ENCODE measurements around the gene ZNF507.

ZNF507 gene

DNA sequence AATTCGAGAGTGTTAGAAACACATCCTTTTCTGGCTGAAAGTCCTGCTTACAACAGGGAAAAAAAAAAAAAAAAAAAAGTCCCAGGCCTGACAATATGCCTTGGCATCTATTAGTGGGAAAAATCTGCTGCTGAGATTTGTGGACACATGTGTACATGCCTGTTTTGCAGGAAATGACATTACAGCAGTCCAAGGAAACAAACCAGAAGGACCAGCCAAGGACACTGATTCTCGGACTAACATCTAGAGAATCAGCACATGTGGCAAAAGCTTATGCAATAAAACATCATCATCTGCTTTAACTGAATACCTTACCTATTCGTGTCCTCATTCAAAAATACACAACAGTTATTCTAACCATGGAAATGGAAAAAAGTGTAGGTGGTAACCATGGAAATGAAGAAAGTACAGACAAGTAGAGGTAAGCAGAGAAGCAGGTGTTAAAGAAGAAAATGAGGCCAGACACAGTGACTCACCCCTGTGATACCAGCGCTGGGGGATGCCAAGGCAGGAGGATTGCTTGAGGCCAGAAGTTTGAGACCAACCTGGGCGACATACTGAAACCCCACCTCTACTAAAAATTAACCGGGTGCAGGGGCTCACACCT is 50.7 kb downstream of the ZNF507 start:
- Histone ChIP-seq H3K4me3 (ENCODE audit: low read depth in 1 of 2, low read length in 2 of 2) (no peak overlapping the region), H3K79me2 (ENCODE audit: insufficient read depth, low read length) (no peaks in the 10 kb centered on the region), H3K27me3 (ENCODE audit: insufficient read depth, low read length, poor library complexity) (no peaks in the 10 kb centered on the region), H4K20me1 (ENCODE audit: insufficient read depth, low read length) (no peaks in the 10 kb centered on the region), H2AFZ (ENCODE audit: low read depth, low read length) (no peak overlapping the region), H3K27ac (ENCODE audit: low read length) (no peak overlapping the region), H3K4me1 (ENCODE audit: insufficient read depth, low read length) (no peaks in the 10 kb centered on the region), H3K4me2 (ENCODE audit: insufficient read depth, low read length) (no peak overlapping the region), H3K9ac (ENCODE audit: low read depth, low read length) (no peak overlapping the region), H3K36me3 (ENCODE audit: insufficient read depth, low read length) (no peaks in the 10 kb centered on the region), H3K9me3 (ENCODE audit: insufficient read depth, low read length, severe bottlenecking) (no peaks in the 10 kb centered on the region)
- ATAC-seq (ENCODE audit: insufficient read depth, low read depth) (no peak), DNase-seq (no peak)
- no peak for TF ChIP-seq EZH2 (IDR thresholded peaks at IDR 0.05; ENCODE audit: borderline replicate concordance, low read depth, low read length, severe bottlenecking)
- TF ChIP-seq, protein P1, sequence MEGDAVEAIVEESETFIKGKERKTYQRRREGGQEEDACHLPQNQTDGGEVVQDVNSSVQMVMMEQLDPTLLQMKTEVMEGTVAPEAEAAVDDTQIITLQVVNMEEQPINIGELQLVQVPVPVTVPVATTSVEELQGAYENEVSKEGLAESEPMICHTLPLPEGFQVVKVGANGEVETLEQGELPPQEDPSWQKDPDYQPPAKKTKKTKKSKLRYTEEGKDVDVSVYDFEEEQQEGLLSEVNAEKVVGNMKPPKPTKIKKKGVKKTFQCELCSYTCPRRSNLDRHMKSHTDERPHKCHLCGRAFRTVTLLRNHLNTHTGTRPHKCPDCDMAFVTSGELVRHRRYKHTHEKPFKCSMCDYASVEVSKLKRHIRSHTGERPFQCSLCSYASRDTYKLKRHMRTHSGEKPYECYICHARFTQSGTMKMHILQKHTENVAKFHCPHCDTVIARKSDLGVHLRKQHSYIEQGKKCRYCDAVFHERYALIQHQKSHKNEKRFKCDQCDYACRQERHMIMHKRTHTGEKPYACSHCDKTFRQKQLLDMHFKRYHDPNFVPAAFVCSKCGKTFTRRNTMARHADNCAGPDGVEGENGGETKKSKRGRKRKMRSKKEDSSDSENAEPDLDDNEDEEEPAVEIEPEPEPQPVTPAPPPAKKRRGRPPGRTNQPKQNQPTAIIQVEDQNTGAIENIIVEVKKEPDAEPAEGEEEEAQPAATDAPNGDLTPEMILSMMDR (IDR thresholded peaks at IDR 0.05; ENCODE audit: borderline replicate concordance, extremely low read depth, low read length, poor library complexity, severe bottlenecking): no peak

DNA sequence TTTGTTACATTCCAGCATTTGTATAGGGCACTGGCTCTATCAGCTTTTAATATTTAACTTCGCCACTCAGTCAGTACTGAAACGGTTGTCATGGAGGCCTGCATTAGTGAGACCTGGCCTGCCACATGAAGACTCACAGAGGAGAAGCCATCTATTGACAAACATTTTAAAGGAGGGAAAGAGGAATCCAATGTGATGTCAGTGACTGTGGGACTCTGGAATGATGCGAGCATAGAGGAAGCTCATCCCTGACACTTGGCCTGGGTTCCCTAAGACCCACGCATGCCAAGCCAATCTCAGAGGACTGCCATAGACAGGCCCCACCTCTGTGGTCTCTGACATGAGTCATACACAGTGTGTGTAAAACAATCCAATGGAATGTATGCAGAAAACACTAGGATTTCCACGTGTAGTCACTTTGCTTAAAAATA is 52.3 kb downstream of the ZNF507 start:
- DNase-seq (no peak), ATAC-seq (ENCODE audit: insufficient read depth, low read depth) (no peak)
- no peak for TF ChIP-seq EZH2 (IDR thresholded peaks at IDR 0.05; ENCODE audit: borderline replicate concordance, low read depth, low read length, severe bottlenecking)
- TF ChIP-seq, protein P1 (IDR thresholded peaks at IDR 0.05; ENCODE audit: borderline replicate concordance, extremely low read depth, low read length, poor library complexity, severe bottlenecking): no peak
- Histone ChIP-seq H4K20me1 (ENCODE audit: insufficient read depth, low read length) (no peaks in the 10 kb centered on the region), H3K36me3 (ENCODE audit: insufficient read depth, low read length) (no peaks in the 10 kb centered on the region), H3K27ac (ENCODE audit: low read length) (no peak overlapping the region), H3K4me1 (ENCODE audit: insufficient read depth, low read length) (no peaks in the 10 kb centered on the region), H3K79me2 (ENCODE audit: insufficient read depth, low read length) (no peaks in the 10 kb centered on the region), H3K4me3 (ENCODE audit: low read depth in 1 of 2, low read length in 2 of 2) (no peak overlapping the region), H2AFZ (ENCODE audit: low read depth, low read length) (no peak overlapping the region), H3K4me2 (ENCODE audit: insufficient read depth, low read length) (no peak overlapping the region), H3K9ac (ENCODE audit: low read depth, low read length) (no peak overlapping the region), H3K9me3 (ENCODE audit: insufficient read depth, low read length, severe bottlenecking) (no peaks in the 10 kb centered on the region), H3K27me3 (ENCODE audit: insufficient read depth, low read length, poor library complexity) (no peaks in the 10 kb centered on the region)

DNA sequence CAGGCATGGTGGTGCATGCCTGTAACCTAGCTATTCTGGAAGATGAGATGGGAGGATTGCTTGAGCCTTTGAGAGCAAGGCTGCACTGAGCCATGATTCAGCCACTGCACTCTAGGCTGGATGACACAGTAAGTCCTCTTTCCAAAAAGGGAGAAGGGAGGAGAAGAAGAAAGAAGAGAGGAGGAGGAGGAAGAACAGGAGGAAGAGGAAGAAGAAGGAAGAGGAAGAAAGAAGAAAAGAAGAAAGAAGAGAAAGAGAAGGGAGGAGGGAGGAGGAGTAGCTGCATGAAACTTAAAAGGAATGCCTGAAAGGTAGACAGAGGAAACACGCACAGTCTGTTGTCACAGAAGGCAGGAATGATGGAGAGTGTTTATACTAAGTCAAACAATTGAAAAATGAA is 56.6 kb downstream of the ZNF507 start:
- Histone ChIP-seq H3K36me3 (ENCODE audit: insufficient read depth, low read length) (no peaks in the 10 kb centered on the region; the same call in 1 of the 2 replicates), H3K4me1 (ENCODE audit: insufficient read depth, low read length) (peaks cover 26% of the 10 kb centered on the region), H3K9me3 (ENCODE audit: insufficient read depth, low read length, severe bottlenecking) (no peaks in the 10 kb centered on the region), H3K27me3 (ENCODE audit: insufficient read depth, low read length, poor library complexity) (no peaks in the 10 kb centered on the region), H3K4me2 (ENCODE audit: insufficient read depth, low read length) (no peak overlapping the region), H3K27ac (ENCODE audit: low read length) (no peak overlapping the region), H2AFZ (ENCODE audit: low read depth, low read length) (no peak overlapping the region), H3K79me2 (ENCODE audit: insufficient read depth, low read length) (peaks cover 19% of the 10 kb centered on the region), H4K20me1 (ENCODE audit: insufficient read depth, low read length) (no peaks in the 10 kb centered on the region), H3K4me3 (ENCODE audit: low read depth in 1 of 2, low read length in 2 of 2) (no peak overlapping the region), H3K9ac (ENCODE audit: low read depth, low read length) (no peak overlapping the region)
- DNase-seq (no peak), ATAC-seq (ENCODE audit: insufficient read depth, low read depth) (no peak)
- TF ChIP-seq, protein P1 (IDR thresholded peaks at IDR 0.05; ENCODE audit: borderline replicate concordance, extremely low read depth, low read length, poor library complexity, severe bottlenecking): no peak
- TF ChIP-seq EZH2 (IDR thresholded peaks at IDR 0.05; ENCODE audit: borderline replicate concordance, low read depth, low read length, severe bottlenecking): no peak

Measured in DND-41 (cell line).